Endothelial cell of umbilical vein (primary cell): Measurements from ENCODE around the gene RANBP3. TPM values are rescaled to one million over a fixed set of nuclear protein-coding genes. Genes with fewer than 3 reads are reported as not detected.

Experiments
- BruUV-seq: library from RNA; stranded (reverse); fragments of 400-500 nt; replicated peaks from 2 replicates; lab custom pipeline; 2021; lab: Mats Ljungman, UMichigan
- CTCF ChIA-PET: fragments of 300-600, 350-600 bp; sonication (Branson Sonifier 250); formaldehyde crosslinking; loops from one replicate; lab custom pipeline; 2021; ENCODE audit warnings: antibody characterized with exemption, inconsistent platforms; lab: Charles Lee
- POLR2A ChIA-PET: fragments of 300-600, 350-600 bp; sonication (Branson Sonifier 250); formaldehyde crosslinking; loops from one replicate; lab custom pipeline; 2021; ENCODE audit warnings: antibody characterized with exemption, inconsistent platforms; lab: Charles Lee
- DNase-seq: peaks from one replicate; pipeline ENCODE4 v3.0.0-alpha.2; 2011; ENCODE audit warnings: low read depth, low spot score
- FAIRE-seq: peaks from 2 replicates; lab custom pipeline; 2011; peaks lifted over from hg19 to GRCh38; lab: Jason Lieb, UNC
- H2AFZ ChIP-seq: 2 replicates; pipeline ENCODE4 v1.6.0; 2012; ENCODE audit warnings: low read depth, low read length, control low read depth, inconsistent platforms
- H3K27ac ChIP-seq: 2 replicates; pipeline ENCODE4 v1.5.1; 2011; ENCODE audit warnings: low read depth, mild to moderate bottlenecking, control low read depth, low read length, moderate library complexity; ENCODE audit not compliant: insufficient read depth
- H3K27me3 ChIP-seq, 2 experiments: 2 replicates each; pipeline versions ENCODE4 v1.6.0 to v1.6.1; 2011; ENCODE audit warnings: low read length in 2 of 2, mixed read lengths in 1 of 2; ENCODE audit not compliant: control insufficient read depth in 2 of 2, insufficient read depth in 2 of 2
- H3K36me3 ChIP-seq, 2 experiments: 2 replicates in 1 of 2; 3 replicates in 1 of 2; pipeline ENCODE4 v1.5.1; 2011; ENCODE audit warnings: low read length in 2 of 2, mild to moderate bottlenecking in 1 of 2, moderate library complexity in 1 of 2; ENCODE audit not compliant: control insufficient read depth in 2 of 2, insufficient read depth in 2 of 2; ENCODE audit errors: extremely low read depth in 1 of 2
- H3K4me1 ChIP-seq: 3 replicates; pipeline ENCODE4 v1.5.1; 2011; ENCODE audit warnings: mild to moderate bottlenecking, low read length; ENCODE audit not compliant: control insufficient read depth, insufficient read depth; ENCODE audit errors: extremely low read depth
- H3K4me2 ChIP-seq: 2 replicates; pipeline ENCODE4 v1.6.1; 2011; ENCODE audit warnings: low read length, control low read depth, mixed read lengths; ENCODE audit not compliant: insufficient read depth
- H3K4me3 ChIP-seq, 3 experiments: fragments of 200-600 bp in 1 of 3; sonication (generic), shearing (Covaris generic) in 1 of 3; replicated peaks in 1 of 3; 2 replicates each; pipeline ENCODE4 v1.5.1; 2011 to 2016; ENCODE audit warnings: control low read depth in 3 of 3, low read length in 3 of 3, mild to moderate bottlenecking in 2 of 3, inconsistent platforms in 1 of 3, low read depth in 1 of 3, moderate library complexity in 1 of 3; ENCODE audit not compliant: insufficient read depth in 1 of 3
- H3K79me2 ChIP-seq: 2 replicates; pipeline ENCODE4 v1.6.0; 2012; ENCODE audit warnings: low read length, inconsistent platforms; ENCODE audit not compliant: control insufficient read depth, insufficient read depth
- H3K9ac ChIP-seq: replicated peaks from 2 replicates; pipeline ENCODE3; 2011; ENCODE audit warnings: low read length, control low read depth; ENCODE audit not compliant: insufficient read depth; ENCODE audit errors: extremely low read depth
- H3K9me1 ChIP-seq: replicated peaks from 3 replicates; pipeline ENCODE4 v1.6.0; 2011; ENCODE audit warnings: mild to moderate bottlenecking, low read length; ENCODE audit not compliant: control insufficient read depth, insufficient read depth; ENCODE audit errors: extremely low read depth
- H3K9me3 ChIP-seq: replicated peaks from 2 replicates; pipeline ENCODE4 v1.5.1; 2012; ENCODE audit warnings: low read length, inconsistent platforms; ENCODE audit not compliant: control insufficient read depth, insufficient read depth
- H4K20me1 ChIP-seq: replicated peaks from 2 replicates; pipeline ENCODE3; 2011; ENCODE audit warnings: mild to moderate bottlenecking, low read length; ENCODE audit not compliant: control insufficient read depth, insufficient read depth; ENCODE audit errors: extremely low read depth
- EZH2 ChIP-seq: IDR thresholded peaks from 2 replicates; pipeline ENCODE4 v1.6.1; 2012; ENCODE audit warnings: borderline replicate concordance, low read depth, mild to moderate bottlenecking, moderate library complexity, low read length, inconsistent platforms; ENCODE audit not compliant: severe bottlenecking
- FOS ChIP-seq: IDR thresholded peaks from 2 replicates; pipeline ENCODE4 v1.6.1; 2011; ENCODE audit warnings: mild to moderate bottlenecking, low read length, moderate library complexity, borderline replicate concordance; ENCODE audit not compliant: insufficient read depth
- GATA2 ChIP-seq: IDR thresholded peaks from 2 replicates; pipeline ENCODE4 v1.7.0; 2011; ENCODE audit warnings: low read depth, mild to moderate bottlenecking, moderate library complexity, mixed read lengths, low read length; ENCODE audit not compliant: insufficient read length, insufficient read depth
- JUN ChIP-seq: IDR thresholded peaks from 2 replicates; pipeline ENCODE4 v1.6.1; 2011; ENCODE audit warnings: borderline replicate concordance, low read depth; ENCODE audit not compliant: insufficient read length, insufficient read depth
- MYC ChIP-seq: IDR thresholded peaks from one replicate; pipeline ENCODE4 v1.6.1; 2011; ENCODE audit warnings: mild to moderate bottlenecking, low read depth, low read length
- POLR2AphosphoS5 ChIP-seq: IDR thresholded peaks from 2 replicates; pipeline ENCODE4 v1.6.1; 2012; ENCODE audit warnings: low read depth, mild to moderate bottlenecking, control low read depth, low read length, moderate library complexity; ENCODE audit not compliant: insufficient read depth
- dilution Hi-C: fragments of 300-500 bp; cut with MboI; formaldehyde crosslinking; loops from one replicate; pipeline ENCODE4 v1.15.0; 2019; ENCODE audit warnings: low sequenced_read_pairs; ENCODE audit not compliant: extremely low pct_ligation_motif_present
- intact Hi-C: fragments of 100-400 bp; cut with micrococcal nuclease; formaldehyde crosslinking; loops from one replicate; pipeline ENCODE4 v1.10.0; 2022
- polyA plus RNA-seq, 4 experiments: library from polyadenylated mRNA; depleted of rRNA in 3 of 4; stranded (reverse) in 3 of 4; unstranded in 1 of 4; fragments of >200 nt; gene quantifications; 2 replicates each; pipeline versions ENCODE4 v1.2.1 to v1.2.3, GENCODE V29; 2011 to 2012; ENCODE audit warnings: missing spikeins in 1 of 4
- total RNA-seq: library from RNA; stranded (reverse); gene quantifications from 2 replicates; pipeline ENCODE4 v1.2.3, GENCODE V29; 2021
- TF ChIP-seq, protein P1 (sequence below), 2 donors: IDR thresholded peaks; 1 replicate in 1 of 2; 2 replicates in 1 of 2; pipeline ENCODE4 v1.5.1; 2011; ENCODE audit warnings: low read length in 2 of 2, mild to moderate bottlenecking in 2 of 2, moderate library complexity in 2 of 2, control low read depth in 1 of 2, inconsistent platforms in 1 of 2, low read depth in 1 of 2; ENCODE audit not compliant: insufficient read depth in 1 of 2; ENCODE audit errors: extremely low read depth in 1 of 2
- TF ChIP-seq, protein P2 (sequence below): IDR thresholded peaks from 2 replicates; pipeline ENCODE4 v1.6.1; 2011; ENCODE audit not compliant: insufficient read depth, insufficient read length

RANBP3 gene
- total and polyA plus RNA-seq, 2 donors (not counting 3 experiments of a cell fraction or from before 2014, with no cell fraction given), result 72.3 to 85.3 TPM

DNA sequence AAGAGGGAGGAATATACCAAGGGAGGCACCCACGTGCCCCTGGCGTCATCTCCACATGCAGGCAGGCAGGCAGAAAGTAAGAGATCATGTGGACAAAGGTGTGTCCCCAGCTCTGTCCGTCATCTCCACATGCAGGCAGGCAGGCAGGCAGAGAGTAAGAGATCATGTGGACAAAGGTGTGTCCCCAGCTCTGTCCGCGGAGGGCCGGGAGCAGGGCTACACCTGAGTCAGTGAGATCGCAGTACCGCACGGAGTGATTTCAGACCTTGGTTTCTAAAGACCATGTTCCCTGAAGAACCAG, 41.7 kb downstream of the RANBP3 start:
- H3K9ac ChIP-seq, result no peak overlapping the region
- H3K27me3 ChIP-seq, result no peaks in the 10 kb centered on the region
- H3K4me2 ChIP-seq, result no peak overlapping the region
- H2AFZ ChIP-seq, result no peak overlapping the region
- H3K36me3 ChIP-seq, result peaks cover 6 to 17% of the 10 kb centered on the region in 2 experiments
- no peaks in the 10 kb centered on the region for H3K9me1 ChIP-seq
- no peaks in the 10 kb centered on the region for H3K79me2 ChIP-seq
- ChIA-PET CTCF (interaction anchor here (1.1 to 3.4 kb wide), 7 partner anchors 11 to 132 kb away, joined by 3 to 28 read pairs (median 4); partner anchors contain the start of gene NRTN), POLR2A (interaction anchor here (1.0 kb wide), 1 partner anchor 33 kb away, joined by 3 read pairs; the partner anchor contains the start of gene NDUFA11)
- TF ChIP-seq, protein P1, sequence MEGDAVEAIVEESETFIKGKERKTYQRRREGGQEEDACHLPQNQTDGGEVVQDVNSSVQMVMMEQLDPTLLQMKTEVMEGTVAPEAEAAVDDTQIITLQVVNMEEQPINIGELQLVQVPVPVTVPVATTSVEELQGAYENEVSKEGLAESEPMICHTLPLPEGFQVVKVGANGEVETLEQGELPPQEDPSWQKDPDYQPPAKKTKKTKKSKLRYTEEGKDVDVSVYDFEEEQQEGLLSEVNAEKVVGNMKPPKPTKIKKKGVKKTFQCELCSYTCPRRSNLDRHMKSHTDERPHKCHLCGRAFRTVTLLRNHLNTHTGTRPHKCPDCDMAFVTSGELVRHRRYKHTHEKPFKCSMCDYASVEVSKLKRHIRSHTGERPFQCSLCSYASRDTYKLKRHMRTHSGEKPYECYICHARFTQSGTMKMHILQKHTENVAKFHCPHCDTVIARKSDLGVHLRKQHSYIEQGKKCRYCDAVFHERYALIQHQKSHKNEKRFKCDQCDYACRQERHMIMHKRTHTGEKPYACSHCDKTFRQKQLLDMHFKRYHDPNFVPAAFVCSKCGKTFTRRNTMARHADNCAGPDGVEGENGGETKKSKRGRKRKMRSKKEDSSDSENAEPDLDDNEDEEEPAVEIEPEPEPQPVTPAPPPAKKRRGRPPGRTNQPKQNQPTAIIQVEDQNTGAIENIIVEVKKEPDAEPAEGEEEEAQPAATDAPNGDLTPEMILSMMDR (IDR thresholded peaks at IDR 0.05; ENCODE audit: extremely low read depth in 1 of 2, insufficient read depth in 1 of 2, low read depth in 1 of 2, low read length in 2 of 2), result no peak
- TF ChIP-seq GATA2, result no peak
- no peak for TF ChIP-seq MYC
- TF ChIP-seq POLR2AphosphoS5, result no peak
- TF ChIP-seq, protein P2, sequence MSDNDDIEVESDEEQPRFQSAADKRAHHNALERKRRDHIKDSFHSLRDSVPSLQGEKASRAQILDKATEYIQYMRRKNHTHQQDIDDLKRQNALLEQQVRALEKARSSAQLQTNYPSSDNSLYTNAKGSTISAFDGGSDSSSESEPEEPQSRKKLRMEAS, result no peak
- TF ChIP-seq EZH2, result no peak
- no peak for TF ChIP-seq JUN
- TF ChIP-seq FOS, result no peak
- FAIRE-seq (no peak), DNase-seq (no peak)
- dilution Hi-C loops (no loop called here), intact Hi-C loops (no loop called here)
- no TSS peak for BruUV-seq
- H3K27ac ChIP-seq, result no peak overlapping the region
- no peak overlapping the region for H3K4me3 ChIP-seq
- H3K4me1 ChIP-seq, result peaks cover 30% of the 10 kb centered on the region
- H4K20me1 ChIP-seq, result no peaks in the 10 kb centered on the region
- no peaks in the 10 kb centered on the region for H3K9me3 ChIP-seq
